Parathyroid adenoma (tissue), 2 donors: Measurements from ENCODE around the gene PPCDC.
"Not testable (repeated sequence)": the region's sequence is repeated elsewhere in the genome, so short reads cannot be mapped to it uniquely, and the experiment has no call there.

Source experiments
- H2AFZ ChIP-seq: fragments of 300-600 bp; sonication (generic); one replicate; pipeline ENCODE4 v1.7.0; 2017; ENCODE audit warnings: antibody characterized with exemption, mild to moderate bottlenecking
- H3K27ac ChIP-seq: fragments of 300-600 bp; sonication (generic); one replicate; pipeline ENCODE4 v1.7.0; 2017
- H3K27me3 ChIP-seq: fragments of 300-600 bp; sonication (generic); one replicate; pipeline ENCODE4 v1.7.0; 2017; ENCODE audit warnings: low read length; ENCODE audit not compliant: control insufficient read depth, insufficient read depth
- H3K36me3 ChIP-seq: fragments of 300-600 bp; sonication (generic); one replicate; pipeline ENCODE4 v1.7.0; 2017; ENCODE audit warnings: low read length; ENCODE audit not compliant: control insufficient read depth, insufficient read depth
- H3K4me1 ChIP-seq: fragments of 300-600 bp; sonication (generic); one replicate; pipeline ENCODE4 v1.7.0; 2017; ENCODE audit warnings: control low read depth
- H3K4me2 ChIP-seq: fragments of 300-600 bp; sonication (generic); one replicate; pipeline ENCODE4 v1.7.0; 2017; ENCODE audit warnings: low read length
- H3K4me3 ChIP-seq: fragments of 300-600 bp; sonication (generic); one replicate; pipeline ENCODE4 v1.7.0; 2017; ENCODE audit warnings: low read depth, low read length
- H3K79me2 ChIP-seq: fragments of 300-600 bp; sonication (generic); one replicate; pipeline ENCODE4 v1.7.0; 2017; ENCODE audit warnings: control low read depth
- H3K9ac ChIP-seq: fragments of 300-600 bp; sonication (generic); one replicate; pipeline ENCODE4 v1.7.0; 2017; ENCODE audit warnings: mild to moderate bottlenecking
- H3K9me3 ChIP-seq: fragments of 300-600 bp; sonication (generic); one replicate; pipeline ENCODE4 v1.7.0; 2017; ENCODE audit warnings: low read length; ENCODE audit not compliant: control insufficient read depth
- TF ChIP-seq, protein P1 (sequence below): fragments of 300-600 bp; sonication (generic); IDR thresholded peaks from one replicate; pipeline ENCODE4 v1.7.0; 2017; ENCODE audit warnings: antibody characterized with exemption, mild to moderate bottlenecking
- donor health status: primary hyperparathyroidism.

Gene PPCDC

GRCh38 chr15:75081150-75081549 lies 57.8 kb downstream of the PPCDC start:
- Histone ChIP-seq H3K9ac (no peak overlapping the region), H3K36me3 (no peaks in the 10 kb centered on the region), H3K4me3 (no peak overlapping the region), H3K27ac (no peak overlapping the region), H2AFZ (no peak overlapping the region), H3K79me2 (no peaks in the 10 kb centered on the region), H3K9me3 (no peaks in the 10 kb centered on the region), H3K4me1 (no peaks in the 10 kb centered on the region), H3K27me3 (no peaks in the 10 kb centered on the region), H3K4me2 (no peak overlapping the region)
- TF ChIP-seq, protein P1, sequence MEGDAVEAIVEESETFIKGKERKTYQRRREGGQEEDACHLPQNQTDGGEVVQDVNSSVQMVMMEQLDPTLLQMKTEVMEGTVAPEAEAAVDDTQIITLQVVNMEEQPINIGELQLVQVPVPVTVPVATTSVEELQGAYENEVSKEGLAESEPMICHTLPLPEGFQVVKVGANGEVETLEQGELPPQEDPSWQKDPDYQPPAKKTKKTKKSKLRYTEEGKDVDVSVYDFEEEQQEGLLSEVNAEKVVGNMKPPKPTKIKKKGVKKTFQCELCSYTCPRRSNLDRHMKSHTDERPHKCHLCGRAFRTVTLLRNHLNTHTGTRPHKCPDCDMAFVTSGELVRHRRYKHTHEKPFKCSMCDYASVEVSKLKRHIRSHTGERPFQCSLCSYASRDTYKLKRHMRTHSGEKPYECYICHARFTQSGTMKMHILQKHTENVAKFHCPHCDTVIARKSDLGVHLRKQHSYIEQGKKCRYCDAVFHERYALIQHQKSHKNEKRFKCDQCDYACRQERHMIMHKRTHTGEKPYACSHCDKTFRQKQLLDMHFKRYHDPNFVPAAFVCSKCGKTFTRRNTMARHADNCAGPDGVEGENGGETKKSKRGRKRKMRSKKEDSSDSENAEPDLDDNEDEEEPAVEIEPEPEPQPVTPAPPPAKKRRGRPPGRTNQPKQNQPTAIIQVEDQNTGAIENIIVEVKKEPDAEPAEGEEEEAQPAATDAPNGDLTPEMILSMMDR, result no peak

- no peak overlapping the region for H3K9ac ChIP-seq
- no peaks in the 10 kb centered on the region for H3K9me3 ChIP-seq
- no peak overlapping the region for H3K4me3 ChIP-seq
- H3K4me2 ChIP-seq, result no peak overlapping the region
- H3K27me3 ChIP-seq, result no peaks in the 10 kb centered on the region
- no peaks in the 10 kb centered on the region for H3K36me3 ChIP-seq
- TF ChIP-seq, protein P1, result no peak
- no peaks in the 10 kb centered on the region for H3K4me1 ChIP-seq
- H3K79me2 ChIP-seq, result no peaks in the 10 kb centered on the region
- H3K27ac ChIP-seq, result no peak overlapping the region
- H2AFZ ChIP-seq, result no peak overlapping the region
Measured at GRCh38 chr15:75082689-75083088, 59.3 kb downstream of the PPCDC start.

DNA sequence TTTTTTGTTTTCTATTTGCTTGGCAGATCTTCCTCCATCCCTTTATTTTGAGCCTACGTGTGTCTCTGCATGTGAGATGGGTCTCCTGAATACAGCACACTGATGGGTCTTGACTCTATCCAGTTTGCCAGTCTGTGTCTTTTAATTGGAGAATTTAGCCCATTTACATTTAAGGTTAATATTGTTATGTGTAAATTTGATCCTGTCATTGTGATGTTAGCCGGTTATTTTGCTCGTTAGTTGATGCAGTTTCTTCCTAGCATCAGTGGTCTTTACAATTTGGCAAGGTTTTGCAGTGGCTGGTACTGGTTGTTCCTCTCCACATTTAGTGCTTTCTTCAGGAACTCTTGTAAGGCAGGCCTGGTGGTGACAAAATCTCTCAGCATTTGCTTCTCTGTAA lies 62.3 kb downstream of the PPCDC start:
- H3K27ac ChIP-seq, H3K36me3 ChIP-seq, H3K4me2 ChIP-seq, H3K9me3 ChIP-seq, H3K4me3 ChIP-seq, H3K79me2 ChIP-seq, H2AFZ ChIP-seq, H3K4me1 ChIP-seq, H3K27me3 ChIP-seq, H3K9ac ChIP-seq: not testable (repeated sequence)

- Histone ChIP-seq H3K4me1 (no peaks in the 10 kb centered on the region), H3K27ac (peak overlapping the region; percentile 78), H3K4me2 (no peak overlapping the region), H3K36me3 (no peaks in the 10 kb centered on the region), H3K9ac (no peak overlapping the region), H3K79me2 (no peaks in the 10 kb centered on the region), H3K27me3 (no peaks in the 10 kb centered on the region), H3K9me3 (no peaks in the 10 kb centered on the region), H3K4me3 (no peak overlapping the region), H2AFZ (no peak overlapping the region)
- TF ChIP-seq, protein P1, result no peak
Measured at GRCh38 chr15:75089456-75090387, 66.3 kb downstream of the PPCDC start.

- Histone ChIP-seq H3K27ac (peak overlapping the region; percentile 78), H3K4me3 (no peak overlapping the region), H3K79me2 (no peaks in the 10 kb centered on the region), H3K36me3 (no peaks in the 10 kb centered on the region), H3K9ac (no peak overlapping the region), H3K9me3 (no peaks in the 10 kb centered on the region), H2AFZ (no peak overlapping the region), H3K27me3 (no peaks in the 10 kb centered on the region), H3K4me2 (no peak overlapping the region), H3K4me1 (no peaks in the 10 kb centered on the region)
- TF ChIP-seq, protein P1, result no peak
Measured at GRCh38 chr15:75090388-75090734, 67.0 kb downstream of the PPCDC start.
